Fibroblast of lung (primary cell): ENCODE measurements around the gene LTBP4. TPM values are rescaled to one million over a fixed set of nuclear protein-coding genes. Genes with fewer than 3 reads are reported as not detected.

ENCODE experiments used
- DNase-seq, 2 donors: peaks; one replicate each; pipeline versions ENCODE4 v3.0.0 to v3.0.0-alpha.2; 2010; ENCODE audit warnings: low read depth in 2 of 2
- H2AFZ ChIP-seq: 2 replicates; pipeline ENCODE4 v1.5.1; 2012; ENCODE audit warnings: low read length, control low read depth, inconsistent platforms
- H3K27ac ChIP-seq: 2 replicates; pipeline ENCODE4 v1.5.1; 2011; ENCODE audit warnings: low read length, control low read depth; ENCODE audit not compliant: insufficient read depth
- H3K27me3 ChIP-seq: 2 replicates; pipeline ENCODE4 v1.5.1; 2011; ENCODE audit warnings: mild to moderate bottlenecking, low read length; ENCODE audit not compliant: control insufficient read depth, insufficient read depth
- H3K36me3 ChIP-seq: 2 replicates; pipeline ENCODE4 v1.5.1; 2011; ENCODE audit warnings: low read length; ENCODE audit not compliant: control insufficient read depth, insufficient read depth
- H3K4me1 ChIP-seq: 2 replicates; pipeline ENCODE4 v1.5.1; 2011; ENCODE audit warnings: low read length; ENCODE audit not compliant: control insufficient read depth, insufficient read depth; ENCODE audit errors: extremely low read depth
- H3K4me2 ChIP-seq: 2 replicates; pipeline ENCODE4 v1.5.1; 2011; ENCODE audit warnings: low read length, control low read depth; ENCODE audit not compliant: insufficient read depth; ENCODE audit errors: extremely low read depth
- H3K4me3 ChIP-seq, 4 experiments: fragments of 200-600 bp in 1 of 4; sonication (generic) in 1 of 4; replicated peaks in 1 of 4; 2 replicates each; pipeline ENCODE4 v1.5.1; 2011 to 2016; ENCODE audit warnings: low read length in 4 of 4, low read depth in 3 of 4, mild to moderate bottlenecking in 3 of 4, control low read depth in 2 of 4, inconsistent platforms in 1 of 4, mixed read lengths in 1 of 4; ENCODE audit not compliant: insufficient read depth in 1 of 4; ENCODE audit errors: control extremely low read depth in 1 of 4
- H3K79me2 ChIP-seq: 2 replicates; pipeline ENCODE4 v1.5.1; 2012; ENCODE audit warnings: mild to moderate bottlenecking, low read length, inconsistent platforms; ENCODE audit not compliant: control insufficient read depth, insufficient read depth
- H3K9ac ChIP-seq: 2 replicates; pipeline ENCODE4 v1.5.1; 2011; ENCODE audit warnings: mild to moderate bottlenecking, low read length, control low read depth; ENCODE audit not compliant: insufficient read depth
- H3K9me3 ChIP-seq: 2 replicates; pipeline ENCODE4 v1.5.1; 2012; ENCODE audit warnings: low read depth, low read length; ENCODE audit not compliant: control insufficient read depth, insufficient read depth
- H4K20me1 ChIP-seq: 2 replicates; pipeline ENCODE4 v1.5.1; 2011; ENCODE audit warnings: low read length; ENCODE audit not compliant: control insufficient read depth, insufficient read depth; ENCODE audit errors: extremely low read depth
- CTCF ChIP-seq, 2 donors: IDR thresholded peaks in 1 of 2; conservative IDR thresholded peaks in 1 of 2; 1 replicate in 1 of 2; 2 replicates in 1 of 2; pipeline ENCODE4 v1.5.1; 2011 to 2012; ENCODE audit warnings: low read length in 2 of 2, control low read depth in 1 of 2, inconsistent platforms in 1 of 2, low read depth in 1 of 2, mild to moderate bottlenecking in 1 of 2
- EZH2 ChIP-seq: IDR thresholded peaks from 2 replicates; pipeline ENCODE4 v1.5.1; 2012; ENCODE audit warnings: low read length, control low read depth, mild to moderate bottlenecking; ENCODE audit errors: missing control alignments
- polyA plus RNA-seq, 2 donors: library from polyadenylated mRNA; depleted of rRNA in 1 of 2; stranded (reverse) in 1 of 2; unstranded in 1 of 2; fragments of >200 nt; gene quantifications; 2 replicates each; pipeline ENCODE4 v1.2.1, GENCODE V29; 2011 to 2012; ENCODE audit warnings: missing spikeins in 1 of 2
- total RNA-seq: library from RNA; depleted of rRNA; stranded (reverse); fragments of >200 nt; gene quantifications from 2 replicates; pipeline ENCODE4 v1.2.1, GENCODE V29; 2014

LTBP4 gene
- total and polyA plus RNA-seq, 2 donors (not counting 1 experiment from before 2014, with no cell fraction given), result 31.7 to 46.4 TPM

- no peak overlapping the region for H2AFZ ChIP-seq
- H3K27ac ChIP-seq, result no peak overlapping the region
- H3K4me3 ChIP-seq, result peak overlapping the region in 1 of 4 experiments; percentile 40
- no peaks in the 10 kb centered on the region for H4K20me1 ChIP-seq
- H3K9me3 ChIP-seq, result no peaks in the 10 kb centered on the region
- H3K4me1 ChIP-seq, result peaks cover 30% of the 10 kb centered on the region
- no peaks in the 10 kb centered on the region for H3K79me2 ChIP-seq
- TF ChIP-seq CTCF (conservative IDR thresholded peaks at IDR 0.05 in 1 of 2, IDR thresholded peaks at IDR 0.05 in 1 of 2; ENCODE audit: low read depth in 1 of 2, low read length in 2 of 2), result no peak
- TF ChIP-seq EZH2, result peak; percentile 43
- no peak for DNase-seq
- H3K9ac ChIP-seq, result no peak overlapping the region
- H3K36me3 ChIP-seq, result no peaks in the 10 kb centered on the region
- H3K27me3 ChIP-seq, result peaks cover 2% of the 10 kb centered on the region
- no peak overlapping the region for H3K4me2 ChIP-seq
These were observed 517 bp upstream of the LTBP4 start for GRCh38 chr19:40600570-40601133.

- Histone ChIP-seq H3K9ac (peak overlapping the region; percentile 43), H3K79me2 (no peaks in the 10 kb centered on the region), H3K4me3 (peak overlapping the region; percentile 13 to 90 (median 53)), H4K20me1 (no peaks in the 10 kb centered on the region), H3K27ac (peak overlapping the region; percentile 84), H2AFZ (no peak overlapping the region), H3K27me3 (peaks cover 2% of the 10 kb centered on the region), H3K36me3 (no peaks in the 10 kb centered on the region), H3K4me1 (peaks cover 27% of the 10 kb centered on the region), H3K4me2 (peak overlapping the region; percentile 89), H3K9me3 (no peaks in the 10 kb centered on the region)
- TF ChIP-seq EZH2 (no peak), CTCF (conservative IDR thresholded peaks at IDR 0.05 in 1 of 2, IDR thresholded peaks at IDR 0.05 in 1 of 2; ENCODE audit: low read depth in 1 of 2, low read length in 2 of 2) (no peak)
- no peak for DNase-seq
These were observed 1.9 kb downstream of the LTBP4 start for GRCh38 chr19:40603071-40603388.

GRCh38 chr19:40603389-40604170, 2.4 kb downstream of the LTBP4 start:
- Histone ChIP-seq H3K4me1 (peaks cover 22% of the 10 kb centered on the region), H3K27ac (peak overlapping the region; percentile 84), H3K27me3 (peaks cover 2% of the 10 kb centered on the region), H3K9ac (peak overlapping the region; percentile 50), H3K4me2 (peak overlapping the region; percentile 89), H3K4me3 (peak overlapping the region; percentile 19 to 90 (median 56)), H2AFZ (peak overlapping the region; percentile 52), H3K9me3 (no peaks in the 10 kb centered on the region), H3K36me3 (no peaks in the 10 kb centered on the region), H4K20me1 (no peaks in the 10 kb centered on the region), H3K79me2 (no peaks in the 10 kb centered on the region)
- DNase-seq, result peak; percentile 93 to 98
- TF ChIP-seq CTCF (conservative IDR thresholded peaks at IDR 0.05 in 1 of 2, IDR thresholded peaks at IDR 0.05 in 1 of 2; ENCODE audit: low read depth in 1 of 2, low read length in 2 of 2) (peak in 1 of 2 donors; percentile 28), EZH2 (no peak)
